Stimulated activated CD4-positive, alpha-beta T cell treated with anti-CD3 and anti-CD28 coated beads, Interleukin-4, amount 100 ng/mL, for 1 hour (primary cell): ENCODE data around the gene SMU1.

Experiments used
- DNase-seq: peaks from one replicate; pipeline ENCODE4 v3.0.0-alpha.2; 2020

SMU1 gene

DNA sequence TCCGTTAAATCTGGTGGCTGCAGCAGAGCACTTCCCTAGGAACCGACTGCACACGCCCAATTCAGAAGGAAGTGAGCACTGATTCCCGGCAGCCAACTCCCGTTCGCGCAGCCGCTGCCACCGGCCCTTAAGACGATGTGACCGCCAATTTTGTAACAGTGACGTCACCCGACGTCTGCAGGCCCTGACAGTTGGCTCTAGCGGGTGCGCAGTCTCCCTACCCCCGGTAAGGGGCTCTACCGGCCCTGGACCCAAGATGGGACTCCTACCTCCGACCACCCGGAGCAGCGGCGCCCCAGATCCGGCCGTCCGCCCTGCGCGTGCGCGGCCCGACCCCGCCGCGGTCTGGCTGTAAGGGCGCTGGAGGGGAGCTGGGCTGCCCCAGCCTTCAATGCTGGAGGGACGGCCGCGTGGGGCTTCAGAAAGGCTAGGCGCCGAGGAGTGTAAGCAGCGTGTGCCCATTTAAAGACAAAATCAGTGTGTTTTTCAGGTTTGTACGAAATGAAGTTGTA lies 32.3 kb downstream of the SMU1 start:
- DNase-seq, result peak; percentile 46

DNA sequence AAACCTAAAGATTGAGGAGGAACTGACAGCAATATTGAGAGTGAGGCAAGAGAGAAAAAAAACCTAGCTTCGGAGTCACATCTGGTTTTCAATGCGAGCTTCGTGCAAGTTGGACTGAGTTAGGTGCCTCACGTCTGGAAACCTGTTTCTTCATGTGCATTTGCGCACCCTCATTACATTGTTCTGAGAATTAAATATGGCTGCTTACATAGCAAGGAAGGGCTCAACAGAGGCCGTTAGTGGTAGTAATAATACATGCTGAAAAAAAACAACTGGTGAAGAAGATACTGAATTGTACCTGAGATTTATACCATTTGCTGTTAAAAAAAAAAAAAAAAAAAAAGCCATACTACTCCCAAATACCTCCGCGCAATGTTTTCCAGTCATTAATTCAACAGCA lies 32.8 kb downstream of the SMU1 start:
- DNase-seq, result no peak

DNA sequence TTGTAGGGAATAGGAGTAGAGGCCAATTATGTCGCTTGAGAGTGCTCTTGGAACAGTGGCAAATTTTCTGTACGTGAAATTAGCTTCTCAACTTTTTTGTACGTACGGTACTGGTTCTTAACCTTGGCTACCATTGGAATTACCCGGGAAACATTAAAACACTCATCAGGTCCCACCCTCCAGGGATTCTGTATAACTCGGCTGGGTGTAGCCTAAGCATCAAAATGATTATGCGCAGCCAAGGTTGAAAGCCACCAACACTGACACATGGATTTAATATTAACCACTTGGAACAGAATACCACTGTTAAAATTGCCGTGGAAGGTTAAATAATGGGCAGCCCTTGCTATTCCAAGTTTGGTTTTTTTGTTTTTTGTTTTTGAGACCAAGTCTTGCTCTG lies 34.0 kb downstream of the SMU1 start:
- DNase-seq, result no peak

DNA sequence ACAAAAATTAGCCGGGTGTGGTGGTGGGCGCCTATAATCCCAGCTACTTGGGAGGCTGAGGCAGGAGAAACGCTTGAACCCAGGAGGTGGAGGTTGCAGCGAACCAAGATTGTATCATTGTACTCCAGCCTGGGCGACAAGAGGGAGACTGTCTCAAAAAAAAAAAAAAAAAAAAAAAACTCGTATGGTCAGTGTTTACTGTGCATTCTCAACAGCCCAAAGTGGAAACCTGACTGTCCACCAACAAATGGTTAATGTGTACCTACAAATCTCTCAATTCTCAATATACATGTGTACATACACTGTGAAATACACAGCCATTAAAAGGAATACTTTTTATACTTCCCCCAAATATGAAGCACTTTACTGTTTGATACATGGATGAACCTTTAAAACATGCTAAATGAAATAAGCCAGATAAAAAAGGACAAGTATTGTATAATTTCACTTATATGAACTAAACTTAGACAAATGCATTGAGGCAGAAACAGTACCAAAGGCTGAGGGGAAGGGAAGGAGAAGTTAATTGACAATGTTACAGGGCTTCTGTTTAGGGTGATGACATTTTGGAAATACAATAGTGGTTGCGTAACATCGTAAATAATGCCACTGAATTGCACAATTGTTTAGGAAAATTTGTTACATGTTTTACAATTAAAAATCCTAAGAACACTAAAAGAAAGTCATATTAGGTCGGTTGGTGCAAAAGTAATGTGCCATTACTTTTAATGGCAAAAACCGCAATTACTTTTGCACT lies 34.9 kb downstream of the SMU1 start:
- DNase-seq, result no peak

DNA sequence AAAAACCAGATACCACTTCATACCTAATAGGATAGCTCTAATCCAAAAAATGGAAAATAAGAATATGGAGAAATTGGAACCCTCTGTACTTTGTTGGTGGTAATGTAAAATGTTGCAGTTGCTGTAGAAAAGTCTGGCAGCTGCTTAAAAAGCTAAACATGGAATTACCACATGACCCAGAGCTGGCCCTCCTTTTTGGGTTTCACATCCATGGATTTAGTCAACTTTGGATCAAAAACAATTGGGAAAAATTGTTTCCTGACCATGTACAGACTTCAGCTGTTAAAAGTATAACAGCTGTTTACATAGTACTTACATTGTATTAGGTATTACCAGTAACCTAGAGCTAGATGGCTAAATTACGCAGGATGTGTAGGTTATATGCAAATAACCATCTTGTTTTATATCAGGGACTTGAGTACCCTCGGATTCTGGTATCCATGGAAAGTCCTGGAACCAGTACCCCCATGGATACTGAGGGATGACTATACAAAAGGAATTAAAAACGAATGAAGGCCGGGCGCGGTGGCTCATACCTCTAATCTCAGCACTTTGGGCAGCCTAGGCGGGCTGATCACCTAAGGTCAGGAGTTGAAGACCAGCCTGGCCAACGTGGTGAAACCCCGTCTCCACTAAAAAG lies 35.6 kb downstream of the SMU1 start:
- DNase-seq, result no peak

DNA sequence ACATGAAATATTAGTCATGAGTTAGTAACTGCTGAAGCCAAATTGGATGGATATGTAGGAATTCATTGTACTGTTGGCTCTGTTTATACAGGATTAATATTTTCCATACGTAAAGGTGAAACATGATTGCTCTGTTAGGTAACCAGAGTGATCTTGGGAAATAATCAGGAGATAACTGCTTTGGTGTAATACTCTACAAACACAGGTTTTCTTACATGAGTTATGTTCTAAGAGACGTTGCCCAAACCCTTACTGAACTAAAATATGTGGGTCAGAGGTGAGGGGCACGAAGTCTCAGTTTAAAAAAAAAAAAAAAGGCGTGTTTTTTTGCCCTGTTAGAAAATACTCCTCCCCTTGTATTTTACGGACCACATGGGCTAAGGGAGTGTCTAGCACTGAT lies 43.6 kb downstream of the SMU1 start:
- DNase-seq, result no peak

DNA sequence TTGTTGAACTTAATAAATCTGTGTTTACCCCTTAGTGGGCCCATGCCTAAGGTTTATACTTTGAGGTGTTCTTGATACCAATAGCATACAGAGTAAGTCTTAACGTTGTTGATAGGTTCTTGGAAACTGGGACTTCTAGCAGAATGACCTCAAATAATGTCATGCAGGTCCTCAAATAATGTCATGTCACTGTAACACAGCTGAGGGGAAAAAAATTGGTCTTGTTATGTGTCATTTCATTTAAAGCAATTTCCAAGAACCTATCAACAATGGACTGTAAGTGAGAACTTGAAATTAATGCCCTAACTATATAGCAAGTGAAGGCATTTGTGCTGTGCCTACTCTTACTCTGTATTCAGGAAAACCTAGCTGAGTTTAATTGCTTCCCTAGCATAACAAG lies 44.2 kb downstream of the SMU1 start:
- DNase-seq, result no peak

DNA sequence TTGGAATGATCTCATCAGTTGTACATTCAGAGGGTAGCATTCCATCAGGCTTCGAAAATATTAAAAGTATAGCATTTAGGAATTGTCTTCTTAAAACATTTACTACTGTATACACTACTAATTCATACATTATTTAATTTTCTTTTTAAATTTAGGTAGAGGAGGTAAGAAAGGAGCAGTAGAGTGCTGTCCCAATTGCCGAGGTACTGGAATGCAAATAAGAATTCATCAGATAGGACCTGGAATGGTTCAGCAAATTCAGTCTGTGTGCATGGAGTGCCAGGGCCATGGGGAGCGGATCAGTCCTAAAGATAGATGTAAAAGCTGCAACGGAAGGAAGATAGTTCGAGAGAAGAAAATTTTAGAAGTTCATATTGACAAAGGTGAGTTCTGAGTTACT lies 46.2 kb downstream of the SMU1 start:
- no peak for DNase-seq

DNA sequence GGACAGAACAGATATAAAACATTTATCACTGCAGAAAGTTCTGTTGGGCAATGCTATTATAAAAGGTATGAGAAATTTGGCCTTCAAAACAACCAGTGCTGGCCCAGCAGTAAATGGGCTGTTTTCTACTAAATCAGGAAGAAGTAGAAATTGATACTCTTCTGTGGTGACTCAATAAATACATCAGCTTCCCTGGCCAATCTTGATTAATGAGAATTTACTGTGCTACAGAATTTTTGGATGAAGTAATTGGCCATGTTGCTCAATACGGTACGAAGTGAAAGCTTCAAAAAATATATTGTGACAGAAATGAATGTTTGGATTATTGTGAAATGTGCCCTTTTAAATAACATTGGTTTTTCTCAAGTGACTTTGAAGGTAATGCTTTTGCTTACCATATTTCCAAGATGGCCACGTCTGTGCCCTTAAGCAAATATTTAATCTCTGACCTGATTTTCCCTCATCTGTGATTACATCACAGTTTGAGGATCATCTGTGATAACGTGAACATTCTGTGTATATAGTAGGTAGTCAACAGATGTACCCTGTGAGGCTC lies 47.2 kb downstream of the SMU1 start:
- no peak for DNase-seq

DNA sequence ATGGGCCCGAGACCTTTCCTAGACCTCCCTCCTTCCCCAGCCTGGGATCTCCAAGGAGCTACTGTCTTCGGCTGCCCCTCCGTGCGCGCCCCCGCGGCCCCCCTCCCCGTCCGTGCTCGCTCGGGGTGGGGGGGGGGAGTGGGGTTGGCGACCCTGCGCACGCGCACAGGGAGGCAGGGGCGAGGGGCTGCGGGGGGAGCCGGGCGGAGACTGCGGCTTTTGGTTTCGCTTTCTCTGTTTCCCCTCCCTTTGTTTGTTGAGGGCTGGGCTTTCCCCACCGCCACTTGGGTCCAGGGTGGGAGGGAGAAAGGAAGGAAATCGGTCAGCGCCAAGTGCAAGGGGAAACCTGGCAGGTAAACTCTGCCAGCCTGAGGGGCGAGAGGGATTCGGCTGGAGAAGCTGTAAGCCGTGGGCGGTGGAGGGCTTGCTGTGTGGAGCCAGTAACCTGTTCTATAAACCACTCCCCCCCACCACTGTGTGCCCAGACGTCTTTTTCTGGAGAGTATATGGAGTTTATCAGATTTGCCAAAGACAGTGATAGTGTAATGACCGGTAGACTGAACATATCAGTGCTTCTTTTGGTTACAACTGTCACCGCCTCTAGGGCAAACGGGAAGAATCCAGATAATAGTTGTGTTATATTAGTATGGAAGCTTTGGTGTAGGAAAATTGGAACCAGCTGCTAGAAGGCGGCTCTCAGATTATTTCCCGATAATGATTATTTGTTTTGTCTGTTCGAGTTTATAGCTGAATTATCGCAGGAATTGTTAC lies 50.7 kb downstream of the SMU1 start:
- DNase-seq, result peak; percentile 82

DNA sequence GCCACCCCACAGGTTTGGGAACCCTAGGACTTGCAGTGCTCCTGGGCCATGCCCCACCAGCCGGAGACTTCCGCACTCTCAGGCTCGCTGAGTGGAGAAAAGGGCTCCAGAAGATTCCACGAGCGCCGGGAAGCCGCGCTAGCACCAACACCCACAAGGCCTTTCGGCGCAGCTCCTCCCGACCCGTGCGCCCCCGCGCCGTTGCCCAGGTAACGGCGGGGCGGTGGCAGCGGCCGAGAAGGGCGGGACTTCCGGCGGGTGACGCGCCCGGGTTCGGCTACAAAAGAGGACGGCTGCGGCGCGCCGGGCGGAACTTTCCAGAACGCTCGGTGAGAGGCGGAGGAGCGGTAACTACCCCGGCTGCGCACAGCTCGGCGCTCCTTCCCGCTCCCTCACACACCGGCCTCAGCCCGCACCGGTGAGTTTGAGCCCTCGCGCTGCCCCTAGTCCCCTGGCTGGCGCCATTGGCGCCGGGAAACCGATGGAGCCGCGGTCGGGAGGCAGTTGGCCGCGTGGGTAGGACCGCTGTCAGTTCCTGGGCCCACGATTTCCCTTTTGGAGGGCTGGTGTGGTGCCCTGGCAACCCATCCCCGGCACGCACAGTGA lies 51.4 kb downstream of the SMU1 start, which contains the start of gene DNAJA1:
Gene DNAJA1, plus strand, starts transcription at position 308 of the 606 bp plus-strand sequence. CDS start 1,212 bp downstream, outside the sequence.
- DNase-seq, result peak; percentile 96

DNA sequence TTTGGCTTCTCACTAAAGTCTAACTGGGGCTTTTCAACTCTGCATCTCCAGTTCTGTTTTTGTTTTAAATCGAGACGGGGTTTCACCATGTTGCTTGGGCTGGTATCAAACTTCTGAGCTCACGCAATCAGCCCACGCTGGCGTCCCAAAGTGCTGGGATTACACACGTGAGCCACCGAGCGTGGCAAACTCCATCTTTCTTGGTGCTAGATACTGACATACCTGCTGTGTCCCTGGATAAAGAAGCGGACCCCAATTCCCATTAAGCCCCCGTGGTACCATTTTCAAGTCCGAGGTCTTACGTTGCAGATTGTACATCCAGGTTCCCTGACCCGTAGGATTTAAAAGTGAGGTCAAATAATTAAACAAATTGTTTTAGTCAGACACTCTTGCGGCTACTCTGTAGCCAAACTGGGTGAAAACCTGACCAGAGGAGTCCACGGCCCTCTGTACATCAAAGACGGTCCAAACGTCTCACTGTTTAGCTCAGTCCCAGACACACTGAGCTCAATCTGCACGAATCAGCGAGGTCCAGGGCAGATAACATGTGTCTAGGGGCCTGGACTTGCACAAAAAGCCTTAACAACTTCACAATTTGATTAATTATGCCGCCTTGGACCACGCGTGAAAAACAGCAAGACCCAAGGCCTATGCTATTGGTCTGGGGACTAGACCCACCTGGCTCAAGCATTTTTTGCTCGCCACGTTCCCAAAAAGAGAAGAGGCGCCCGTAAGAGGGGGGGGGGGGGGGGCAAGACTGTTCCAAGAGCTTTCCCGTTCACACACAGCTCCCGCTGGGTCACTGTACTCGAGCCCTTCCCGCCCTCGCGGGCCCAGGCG lies 52.1 kb downstream of the SMU1 start:
- DNase-seq, result peak; percentile 38

DNA sequence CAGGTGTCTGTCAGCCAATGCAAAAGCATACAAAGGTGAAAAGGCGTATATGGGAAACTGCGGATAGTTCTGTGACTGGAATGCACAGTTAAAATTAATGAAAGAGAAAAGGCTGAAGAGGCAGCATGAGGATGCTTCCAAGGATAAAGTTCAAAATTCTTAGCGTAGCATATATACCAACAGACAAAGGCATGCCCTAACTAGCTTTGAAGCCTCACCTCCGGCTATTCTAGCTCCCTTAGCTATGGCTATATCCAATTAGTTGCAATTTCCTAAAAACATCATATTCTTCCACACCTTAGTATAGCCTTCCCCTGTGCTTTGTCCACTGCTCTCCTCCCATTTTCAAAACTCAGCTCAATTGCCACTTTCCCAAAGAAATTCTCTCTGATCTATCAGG lies 52.8 kb downstream of the SMU1 start:
- no peak for DNase-seq

DNA sequence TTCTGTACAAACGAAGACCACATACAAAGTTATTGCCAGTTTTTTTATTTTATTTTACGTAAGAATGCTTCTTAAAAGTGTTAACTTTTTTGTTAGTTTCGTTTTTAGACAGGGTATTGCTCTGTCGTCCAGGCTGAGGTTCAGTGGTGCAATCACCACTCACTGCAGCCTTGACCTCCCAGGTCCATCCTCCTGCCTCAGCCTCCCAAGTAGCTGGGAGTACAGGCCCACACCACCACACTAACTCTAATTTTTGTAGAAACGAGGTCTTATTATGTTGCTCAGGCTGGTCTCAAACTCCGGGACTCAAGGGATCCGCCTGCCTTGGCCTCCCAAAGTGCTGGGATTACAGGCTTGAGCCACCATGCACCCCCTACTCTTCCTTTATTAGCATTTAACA lies 53.7 kb downstream of the SMU1 start:
- DNase-seq, result no peak

DNA sequence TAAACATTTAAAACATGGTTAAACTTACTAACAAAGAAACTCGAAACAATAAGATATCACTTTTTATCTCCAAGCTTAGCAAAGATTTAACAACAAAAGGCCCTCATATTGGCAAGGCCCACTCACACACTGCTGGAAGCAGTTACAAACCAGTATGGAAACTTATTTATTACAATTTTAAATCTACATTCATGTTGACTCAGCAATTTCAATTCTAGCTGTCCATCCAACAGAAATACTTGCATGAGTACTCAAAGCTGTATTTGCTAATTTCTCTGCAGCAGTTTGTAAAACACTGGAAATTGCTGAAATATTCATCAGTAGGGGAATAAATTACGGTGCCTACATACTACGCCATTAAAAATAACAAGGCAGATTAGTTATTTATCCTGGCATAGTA lies 54.2 kb downstream of the SMU1 start:
- no peak for DNase-seq

DNA sequence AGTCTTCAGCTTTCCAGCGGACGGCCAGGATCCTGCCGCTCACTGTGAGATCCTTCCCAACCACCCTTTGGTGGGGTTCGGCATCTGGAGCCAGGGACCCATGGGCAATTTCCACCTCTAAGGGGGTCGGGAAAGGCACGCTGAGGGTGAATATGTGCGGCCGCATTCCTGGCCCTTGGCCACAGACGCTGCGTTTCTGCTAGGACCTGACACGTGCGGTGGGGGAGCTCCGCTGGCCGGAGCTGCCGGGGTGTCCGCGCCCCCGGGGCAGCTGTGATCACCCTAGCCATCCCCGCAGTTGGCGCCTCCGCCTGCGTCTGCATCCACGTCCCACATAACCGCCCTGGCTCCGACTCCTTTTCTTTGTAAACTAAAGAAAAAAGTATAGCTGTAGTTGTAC lies 56.7 kb downstream of the SMU1 start:
- no peak for DNase-seq

DNA sequence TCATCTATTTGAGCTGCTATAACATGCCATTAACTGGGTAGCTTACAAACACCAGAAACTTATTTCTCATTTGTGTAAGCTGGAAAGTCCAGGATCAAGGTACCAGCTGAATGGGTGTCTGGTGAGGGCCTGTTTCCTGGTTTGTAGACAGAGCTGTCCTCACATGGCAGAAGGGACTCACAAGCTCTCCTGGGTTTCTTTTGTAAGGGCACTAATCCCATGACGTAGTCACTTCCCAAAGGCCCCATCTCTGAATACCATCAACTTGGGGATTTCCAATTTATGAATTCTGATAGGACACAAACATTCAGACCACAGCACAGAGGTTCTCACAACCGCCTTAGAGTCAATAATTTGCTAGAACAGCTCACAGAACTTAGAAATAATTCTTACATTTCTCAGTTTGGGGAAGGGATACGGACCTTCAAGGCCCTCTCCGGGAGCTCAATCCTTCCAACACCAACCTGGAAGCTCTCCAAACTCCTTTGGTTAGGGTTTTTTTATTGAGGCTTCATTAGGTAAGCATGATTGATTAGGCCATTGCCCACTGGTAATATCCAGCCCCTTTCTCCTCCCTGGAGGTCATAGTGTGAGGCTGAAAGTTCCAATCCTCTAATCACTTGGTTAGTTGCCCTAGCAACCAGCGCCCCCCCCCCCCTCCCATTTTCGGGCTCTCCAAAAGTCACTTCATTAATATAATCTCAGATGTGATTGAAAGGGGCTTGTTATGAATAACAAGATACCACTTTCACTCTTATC lies 59.0 kb downstream of the SMU1 start:
- no peak for DNase-seq

DNA sequence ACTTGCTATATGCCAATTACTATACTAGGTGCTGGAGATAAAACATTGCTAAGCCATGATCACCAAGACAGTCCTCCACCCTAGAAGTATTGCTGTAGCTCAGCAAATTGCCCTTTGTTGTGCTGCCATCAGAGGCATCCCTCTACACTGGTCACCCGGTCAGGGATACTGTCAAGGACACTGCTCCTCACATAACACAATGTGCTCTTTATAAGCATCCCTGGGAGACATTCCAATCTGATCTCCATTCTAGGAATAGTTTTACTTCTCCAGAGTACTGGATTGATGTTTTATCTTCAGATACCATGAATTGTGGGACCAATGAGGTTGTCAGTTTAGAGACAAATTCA lies 61.8 kb downstream of the SMU1 start:
- no peak for DNase-seq

DNA sequence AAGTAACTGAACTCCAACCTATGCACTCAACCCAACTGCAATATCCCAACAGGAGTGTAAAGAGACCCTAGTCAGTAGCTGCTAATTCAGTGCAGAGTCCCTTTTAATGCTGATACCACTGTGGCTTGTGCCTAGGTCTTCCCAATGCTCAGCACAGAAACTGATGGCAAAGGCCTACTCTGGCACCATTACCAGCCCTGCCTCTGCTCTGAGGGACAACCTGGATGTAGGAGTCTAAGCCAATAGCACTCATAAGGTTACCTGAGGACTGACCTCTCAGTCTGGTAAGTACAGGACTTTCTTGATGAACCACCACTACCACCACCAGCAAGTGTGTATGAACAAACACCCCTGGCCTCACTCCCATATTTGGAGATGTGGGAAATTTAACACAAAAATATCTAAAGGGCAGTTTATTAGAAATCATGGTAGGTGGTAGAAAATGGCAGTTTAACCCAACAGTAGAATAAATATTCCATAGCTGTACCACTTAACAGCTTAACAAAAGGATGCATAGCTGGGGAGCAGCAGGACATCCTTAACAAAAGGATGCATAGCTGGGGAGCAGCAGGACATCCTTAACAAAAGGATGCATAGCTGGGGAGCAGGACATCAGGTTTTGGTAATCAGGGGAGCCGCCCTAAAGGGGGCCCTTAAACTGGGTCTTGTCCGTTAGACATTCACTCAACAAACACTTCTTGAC lies 62.4 kb downstream of the SMU1 start:
- no peak for DNase-seq

DNA sequence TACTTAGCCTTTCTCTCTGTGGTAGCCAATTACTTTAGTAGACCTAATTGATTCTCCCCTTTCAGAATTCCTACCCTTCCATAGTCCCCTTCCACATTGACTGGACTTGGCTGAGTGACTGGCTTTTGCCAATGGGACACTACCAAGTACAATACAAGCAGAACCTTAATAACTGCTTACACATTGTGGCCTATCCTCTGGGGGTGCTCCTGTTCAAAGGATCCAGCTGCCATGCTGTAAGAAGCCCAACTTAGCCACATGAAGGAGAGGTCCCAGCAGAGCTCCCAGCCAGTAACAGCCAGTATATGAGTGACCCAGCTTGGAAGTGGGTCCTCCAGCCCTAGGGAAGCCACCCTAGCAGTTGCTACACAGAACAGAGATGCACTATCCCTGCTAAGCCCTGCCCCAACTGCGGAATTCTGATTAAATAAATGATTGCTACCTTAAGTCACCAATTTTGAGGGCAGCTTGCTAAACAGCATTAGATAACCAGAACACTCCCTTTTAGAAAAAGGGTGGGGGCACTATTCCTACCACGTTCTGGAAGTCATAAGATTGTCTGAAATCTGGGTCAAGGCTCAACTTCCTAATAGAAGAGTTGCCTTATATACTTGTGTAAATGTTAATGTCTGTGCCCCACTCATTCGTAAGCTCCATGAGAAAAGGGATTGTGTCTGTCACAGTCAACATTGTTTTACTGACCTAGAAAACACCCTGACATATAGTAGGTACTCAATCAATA lies 64.0 kb downstream of the SMU1 start:
- no peak for DNase-seq
